ENCODE results near the gene LDLRAD4. TPM values are rescaled to one million over a fixed set of nuclear protein-coding genes. Genes with fewer than 3 reads are reported as not detected.

Gene LDLRAD4
- total and polyA plus RNA-seq, 9 of the 15 experiments (the other 6 are each of a cell fraction or from before 2014, with no cell fraction given), result 0.01 TPM; not detected in 8

DNA sequence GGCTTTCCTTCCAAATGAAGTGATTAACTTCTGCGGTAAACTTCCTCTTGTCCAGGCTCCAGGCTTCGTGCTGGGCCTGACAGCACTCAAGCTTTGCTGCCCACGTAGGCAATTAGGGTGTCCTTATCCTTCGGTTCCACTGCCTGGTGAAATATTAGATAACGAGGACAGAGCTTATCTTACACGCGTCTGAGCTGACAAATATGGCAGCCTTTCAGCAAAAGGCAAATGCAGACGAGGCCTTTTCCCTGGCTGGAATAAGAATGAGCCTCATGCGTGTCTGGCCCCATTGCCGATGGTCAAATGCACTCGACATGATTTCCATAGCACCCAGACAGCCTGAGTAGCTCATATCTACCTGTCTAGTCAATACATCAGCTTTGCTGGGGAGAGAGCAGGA, 366.3 kb downstream of the LDLRAD4 start (continued):
- TF ChIP-seq, protein P1, sequence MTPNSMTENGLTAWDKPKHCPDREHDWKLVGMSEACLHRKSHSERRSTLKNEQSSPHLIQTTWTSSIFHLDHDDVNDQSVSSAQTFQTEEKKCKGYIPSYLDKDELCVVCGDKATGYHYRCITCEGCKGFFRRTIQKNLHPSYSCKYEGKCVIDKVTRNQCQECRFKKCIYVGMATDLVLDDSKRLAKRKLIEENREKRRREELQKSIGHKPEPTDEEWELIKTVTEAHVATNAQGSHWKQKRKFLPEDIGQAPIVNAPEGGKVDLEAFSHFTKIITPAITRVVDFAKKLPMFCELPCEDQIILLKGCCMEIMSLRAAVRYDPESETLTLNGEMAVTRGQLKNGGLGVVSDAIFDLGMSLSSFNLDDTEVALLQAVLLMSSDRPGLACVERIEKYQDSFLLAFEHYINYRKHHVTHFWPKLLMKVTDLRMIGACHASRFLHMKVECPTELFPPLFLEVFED (CRISPR knock-in tag; conservative IDR thresholded peaks at IDR 0.05), result no peak
- TF ChIP-seq NFATC3 (IDR thresholded peaks at IDR 0.05) (no peak), HIVEP1 (CRISPR knock-in tag; IDR thresholded peaks at IDR 0.05) (no peak), KLF16 (IDR thresholded peaks at IDR 0.05) (peak; percentile 72), MCM7 (IDR thresholded peaks at IDR 0.05) (no peak), ZNF584 (CRISPR knock-in tag; IDR thresholded peaks at IDR 0.05; ENCODE audit: low read depth) (no peak), CBX1 (IDR thresholded peaks at IDR 0.05; ENCODE audit: low read depth) (no peak), YBX1 (IDR thresholded peaks at IDR 0.05) (no peak), SREBF2 (CRISPR knock-in tag; IDR thresholded peaks at IDR 0.05) (no peak), BDP1 (IDR thresholded peaks at IDR 0.05; ENCODE audit: insufficient read depth, insufficient read length) (no peak), SMARCA5 (IDR thresholded peaks at IDR 0.05) (no peak), BHLHE40 (IDR thresholded peaks at IDR 0.05; ENCODE audit: low read length) (peak; percentile 83), SMARCC2 (IDR thresholded peaks at IDR 0.05; ENCODE audit: low read depth) (no peak), XRCC5 (IDR thresholded peaks at IDR 0.05; ENCODE audit: low read depth, low read length) (no peak), ATF1 (CRISPR knock-in tag; IDR thresholded peaks at IDR 0.05) (no peak), ATF1 (tag; IDR thresholded peaks at IDR 0.05) (0 out of 2 replicates have a peak, but pooled peaks have one; percentile 11), NFIC (IDR thresholded peaks at IDR 0.05) (peak; percentile 47), ZNF347 (CRISPR knock-in tag; IDR thresholded peaks at IDR 0.05; ENCODE audit: low read depth) (no peak), EZH2 (IDR thresholded peaks at IDR 0.05; ENCODE audit: borderline replicate concordance, low read depth, low read length) (no peak), ZNF57 (CRISPR knock-in tag; IDR thresholded peaks at IDR 0.05) (no peak)
- TF ChIP-seq, protein P2, sequence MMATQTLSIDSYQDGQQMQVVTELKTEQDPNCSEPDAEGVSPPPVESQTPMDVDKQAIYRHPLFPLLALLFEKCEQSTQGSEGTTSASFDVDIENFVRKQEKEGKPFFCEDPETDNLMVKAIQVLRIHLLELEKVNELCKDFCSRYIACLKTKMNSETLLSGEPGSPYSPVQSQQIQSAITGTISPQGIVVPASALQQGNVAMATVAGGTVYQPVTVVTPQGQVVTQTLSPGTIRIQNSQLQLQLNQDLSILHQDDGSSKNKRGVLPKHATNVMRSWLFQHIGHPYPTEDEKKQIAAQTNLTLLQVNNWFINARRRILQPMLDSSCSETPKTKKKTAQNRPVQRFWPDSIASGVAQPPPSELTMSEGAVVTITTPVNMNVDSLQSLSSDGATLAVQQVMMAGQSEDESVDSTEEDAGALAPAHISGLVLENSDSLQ (IDR thresholded peaks at IDR 0.05), result peak; percentile 36; the same call in 1 of the 2 replicates
- TF ChIP-seq, protein P3, sequence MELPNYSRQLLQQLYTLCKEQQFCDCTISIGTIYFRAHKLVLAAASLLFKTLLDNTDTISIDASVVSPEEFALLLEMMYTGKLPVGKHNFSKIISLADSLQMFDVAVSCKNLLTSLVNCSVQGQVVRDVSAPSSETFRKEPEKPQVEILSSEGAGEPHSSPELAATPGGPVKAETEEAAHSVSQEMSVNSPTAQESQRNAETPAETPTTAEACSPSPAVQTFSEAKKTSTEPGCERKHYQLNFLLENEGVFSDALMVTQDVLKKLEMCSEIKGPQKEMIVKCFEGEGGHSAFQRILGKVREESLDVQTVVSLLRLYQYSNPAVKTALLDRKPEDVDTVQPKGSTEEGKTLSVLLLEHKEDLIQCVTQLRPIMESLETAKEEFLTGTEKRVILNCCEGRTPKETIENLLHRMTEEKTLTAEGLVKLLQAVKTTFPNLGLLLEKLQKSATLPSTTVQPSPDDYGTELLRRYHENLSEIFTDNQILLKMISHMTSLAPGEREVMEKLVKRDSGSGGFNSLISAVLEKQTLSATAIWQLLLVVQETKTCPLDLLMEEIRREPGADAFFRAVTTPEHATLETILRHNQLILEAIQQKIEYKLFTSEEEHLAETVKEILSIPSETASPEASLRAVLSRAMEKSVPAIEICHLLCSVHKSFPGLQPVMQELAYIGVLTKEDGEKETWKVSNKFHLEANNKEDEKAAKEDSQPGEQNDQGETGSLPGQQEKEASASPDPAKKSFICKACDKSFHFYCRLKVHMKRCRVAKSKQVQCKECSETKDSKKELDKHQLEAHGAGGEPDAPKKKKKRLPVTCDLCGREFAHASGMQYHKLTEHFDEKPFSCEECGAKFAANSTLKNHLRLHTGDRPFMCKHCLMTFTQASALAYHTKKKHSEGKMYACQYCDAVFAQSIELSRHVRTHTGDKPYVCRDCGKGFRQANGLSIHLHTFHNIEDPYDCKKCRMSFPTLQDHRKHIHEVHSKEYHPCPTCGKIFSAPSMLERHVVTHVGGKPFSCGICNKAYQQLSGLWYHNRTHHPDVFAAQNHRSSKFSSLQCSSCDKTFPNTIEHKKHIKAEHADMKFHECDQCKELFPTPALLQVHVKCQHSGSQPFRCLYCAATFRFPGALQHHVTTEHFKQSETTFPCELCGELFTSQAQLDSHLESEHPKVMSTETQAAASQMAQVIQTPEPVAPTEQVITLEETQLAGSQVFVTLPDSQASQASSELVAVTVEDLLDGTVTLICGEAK (IDR thresholded peaks at IDR 0.05), result no peak
- TF ChIP-seq, protein P3 (CRISPR knock-in tag; IDR thresholded peaks at IDR 0.05), result no peak

Data from K562 (cell line).